SK-N-SH (cell line): ENCODE results near the gene CELA3B.

Source experiments
- EP300 ChIP-seq, 2 experiments: IDR thresholded peaks; 2 replicates each; pipeline versions ENCODE4 v1.4.0 to v1.6.1; 2012; ENCODE audit warnings: borderline replicate concordance in 1 of 2, low read depth in 1 of 2, low read length in 1 of 2
- EZH2phosphoT487 ChIP-seq: fragments of 200-600 bp; sonication (generic); IDR thresholded peaks from 2 replicates; pipeline ENCODE4 v1.6.1; 2017; ENCODE audit warnings: low read depth, mixed run types, mild to moderate bottlenecking, antibody characterized with exemption, moderate library complexity, borderline replicate concordance
- FOXM1 ChIP-seq: IDR thresholded peaks from 2 replicates; pipeline ENCODE4 v1.4.0; 2012; ENCODE audit warnings: low read depth, mild to moderate bottlenecking
- GABPA ChIP-seq: IDR thresholded peaks from 2 replicates; pipeline ENCODE4 v1.4.0; 2012; ENCODE audit warnings: low read depth, mild to moderate bottlenecking
- RFX5 ChIP-seq: IDR thresholded peaks from 2 replicates; pipeline ENCODE4 v1.6.1; 2012; ENCODE audit warnings: mild to moderate bottlenecking, improper control_type of control experiment, low read length
- TAF1 ChIP-seq: IDR thresholded peaks from 2 replicates; pipeline ENCODE4 v1.6.1; 2012; ENCODE audit warnings: low read depth, mild to moderate bottlenecking, low read length, moderate library complexity, borderline replicate concordance
- TF ChIP-seq, protein P1 (sequence below): fragments of 200-600 bp; sonication (generic); IDR thresholded peaks from 2 replicates; pipeline ENCODE4 v1.6.1; 2017; ENCODE audit warnings: antibody characterized with exemption, mild to moderate bottlenecking, moderate library complexity
- TF ChIP-seq, protein P2 (sequence below): IDR thresholded peaks from 2 replicates; pipeline ENCODE4 v1.4.0; 2012; ENCODE audit warnings: low read depth, borderline replicate concordance

DNA sequence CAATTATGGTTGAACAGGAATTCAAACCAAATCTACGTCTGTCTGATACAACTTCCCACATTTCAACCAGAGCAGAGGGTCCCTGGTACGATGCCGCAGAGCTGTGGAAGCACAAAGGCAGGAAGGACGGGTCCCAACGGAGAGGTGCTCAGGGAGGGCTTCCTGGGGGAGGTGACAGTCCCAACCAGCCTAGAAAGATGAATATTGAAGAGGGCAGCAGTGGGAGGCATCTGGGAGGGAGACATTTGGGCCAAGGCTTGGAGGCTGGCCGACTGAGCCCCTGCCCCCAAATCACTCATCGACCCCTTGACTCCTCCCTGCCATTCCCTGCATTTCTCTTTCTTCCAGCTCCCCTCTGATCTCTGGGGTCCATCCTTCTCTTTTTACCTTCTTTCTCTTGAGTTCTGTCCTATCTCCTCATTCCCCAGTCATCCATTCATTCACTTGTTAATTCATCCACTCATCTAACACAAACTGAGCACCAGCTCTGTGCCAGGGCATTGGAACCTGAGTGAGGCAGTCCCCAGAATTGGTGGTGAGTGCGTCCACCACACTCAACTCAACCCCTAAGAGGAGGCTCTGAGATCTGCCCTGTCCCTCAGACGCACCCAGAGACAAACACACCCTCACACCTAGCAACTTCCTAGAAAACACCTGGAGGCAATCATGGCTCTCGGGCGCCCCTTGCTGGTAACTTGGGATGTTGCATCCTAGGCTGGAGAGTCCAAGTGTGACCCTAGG lies 13.2 kb upstream of the CELA3B start:
- TF ChIP-seq, protein P1, sequence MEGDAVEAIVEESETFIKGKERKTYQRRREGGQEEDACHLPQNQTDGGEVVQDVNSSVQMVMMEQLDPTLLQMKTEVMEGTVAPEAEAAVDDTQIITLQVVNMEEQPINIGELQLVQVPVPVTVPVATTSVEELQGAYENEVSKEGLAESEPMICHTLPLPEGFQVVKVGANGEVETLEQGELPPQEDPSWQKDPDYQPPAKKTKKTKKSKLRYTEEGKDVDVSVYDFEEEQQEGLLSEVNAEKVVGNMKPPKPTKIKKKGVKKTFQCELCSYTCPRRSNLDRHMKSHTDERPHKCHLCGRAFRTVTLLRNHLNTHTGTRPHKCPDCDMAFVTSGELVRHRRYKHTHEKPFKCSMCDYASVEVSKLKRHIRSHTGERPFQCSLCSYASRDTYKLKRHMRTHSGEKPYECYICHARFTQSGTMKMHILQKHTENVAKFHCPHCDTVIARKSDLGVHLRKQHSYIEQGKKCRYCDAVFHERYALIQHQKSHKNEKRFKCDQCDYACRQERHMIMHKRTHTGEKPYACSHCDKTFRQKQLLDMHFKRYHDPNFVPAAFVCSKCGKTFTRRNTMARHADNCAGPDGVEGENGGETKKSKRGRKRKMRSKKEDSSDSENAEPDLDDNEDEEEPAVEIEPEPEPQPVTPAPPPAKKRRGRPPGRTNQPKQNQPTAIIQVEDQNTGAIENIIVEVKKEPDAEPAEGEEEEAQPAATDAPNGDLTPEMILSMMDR, result peak; percentile 95
- TF ChIP-seq, protein P2, sequence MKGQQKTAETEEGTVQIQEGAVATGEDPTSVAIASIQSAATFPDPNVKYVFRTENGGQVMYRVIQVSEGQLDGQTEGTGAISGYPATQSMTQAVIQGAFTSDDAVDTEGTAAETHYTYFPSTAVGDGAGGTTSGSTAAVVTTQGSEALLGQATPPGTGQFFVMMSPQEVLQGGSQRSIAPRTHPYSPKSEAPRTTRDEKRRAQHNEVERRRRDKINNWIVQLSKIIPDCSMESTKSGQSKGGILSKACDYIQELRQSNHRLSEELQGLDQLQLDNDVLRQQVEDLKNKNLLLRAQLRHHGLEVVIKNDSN, result no peak
- no peak for TF ChIP-seq EP300 (IDR thresholded peaks at IDR 0.05; ENCODE audit: borderline replicate concordance in 1 of 2, low read depth in 1 of 2, low read length in 1 of 2)
- TF ChIP-seq GABPA, result no peak
- no peak for TF ChIP-seq RFX5
- TF ChIP-seq FOXM1, result no peak
- no peak for TF ChIP-seq TAF1
- TF ChIP-seq EZH2phosphoT487, result no peak
